ACC112 (cell line): ENCODE data around the gene DMKN.

ENCODE experiments used
- H2AFZ ChIP-seq: fragments of 200-600 bp; sonication (generic); one replicate; pipeline ENCODE4 v1.6.0; 2017; ENCODE audit warnings: antibody characterized with exemption, low read length; ENCODE audit not compliant: unreplicated experiment
- H3K27ac ChIP-seq: fragments of 200-600 bp; sonication (generic); 2 replicates; pipeline ENCODE4 v1.5.1; 2014; ENCODE audit warnings: low read depth, mild to moderate bottlenecking, antibody characterized with exemption, low read length, moderate library complexity
- H3K27me3 ChIP-seq: fragments of 200-600 bp; sonication (generic); 2 replicates; pipeline ENCODE4 v1.6.1; 2014; ENCODE audit warnings: mild to moderate bottlenecking, antibody characterized with exemption, low read length, moderate library complexity, mixed read lengths; ENCODE audit not compliant: insufficient read depth
- H3K36me3 ChIP-seq: fragments of 200-600 bp; sonication (generic); 2 replicates; pipeline ENCODE4 v1.6.1; 2016; ENCODE audit warnings: mild to moderate bottlenecking, antibody characterized with exemption, low read length, moderate library complexity, mixed read lengths; ENCODE audit not compliant: insufficient read depth
- H3K4me1 ChIP-seq: fragments of 200-600 bp; sonication (generic); one replicate; pipeline ENCODE4 v1.6.1; 2016; ENCODE audit warnings: low read length, mixed read lengths; ENCODE audit not compliant: insufficient read depth, unreplicated experiment, control insufficient read depth
- H3K4me3 ChIP-seq: fragments of 200-600 bp; sonication (generic); 2 replicates; pipeline ENCODE4 v1.5.1; 2014; ENCODE audit warnings: mild to moderate bottlenecking, low read depth, low read length
- H3K79me2 ChIP-seq: fragments of 200-600 bp; sonication (generic); one replicate; pipeline ENCODE4 v1.6.0; 2016; ENCODE audit warnings: low read length; ENCODE audit not compliant: control insufficient read depth, unreplicated experiment, insufficient read depth

The DMKN gene

GRCh38 chr19:35557539-35558399, 44.3 kb upstream of the DMKN start:
- no peak overlapping the region for H3K27ac ChIP-seq
- H3K27me3 ChIP-seq, result peaks cover 23% of the 10 kb centered on the region
- peak overlapping the region; percentile 56 for H3K4me3 ChIP-seq
- H3K36me3 ChIP-seq, result no peaks in the 10 kb centered on the region
- no peaks in the 10 kb centered on the region for H3K79me2 ChIP-seq
- H2AFZ ChIP-seq, result no peak overlapping the region
- no peaks in the 10 kb centered on the region for H3K4me1 ChIP-seq

GRCh38 chr19:35556846-35557538, 43.5 kb upstream of the DMKN start:
- Histone ChIP-seq H3K79me2 (no peaks in the 10 kb centered on the region), H3K4me1 (no peaks in the 10 kb centered on the region), H2AFZ (no peak overlapping the region), H3K27ac (no peak overlapping the region), H3K27me3 (peaks cover 16% of the 10 kb centered on the region), H3K4me3 (no peak overlapping the region), H3K36me3 (no peaks in the 10 kb centered on the region)

- no peak overlapping the region for H2AFZ ChIP-seq
- no peaks in the 10 kb centered on the region for H3K36me3 ChIP-seq
- no peak overlapping the region for H3K4me3 ChIP-seq
- no peaks in the 10 kb centered on the region for H3K4me1 ChIP-seq
- peaks cover 16% of the 10 kb centered on the region for H3K27me3 ChIP-seq
- no peaks in the 10 kb centered on the region for H3K79me2 ChIP-seq
- H3K27ac ChIP-seq, result no peak overlapping the region
Measured at GRCh38 chr19:35556025-35556590, 42.7 kb upstream of the DMKN start.

- Histone ChIP-seq H3K27me3 (peaks cover 16% of the 10 kb centered on the region), H2AFZ (no peak overlapping the region), H3K4me3 (no peak overlapping the region), H3K79me2 (no peaks in the 10 kb centered on the region), H3K27ac (no peak overlapping the region), H3K36me3 (no peaks in the 10 kb centered on the region), H3K4me1 (no peaks in the 10 kb centered on the region)
Measured at GRCh38 chr19:35555301-35556005, 42.0 kb upstream of the DMKN start.

GRCh38 chr19:35554076-35554475, 40.6 kb upstream of the DMKN start:
- Histone ChIP-seq H3K4me3 (no peak overlapping the region), H3K79me2 (no peaks in the 10 kb centered on the region), H3K36me3 (no peaks in the 10 kb centered on the region), H3K4me1 (no peaks in the 10 kb centered on the region), H2AFZ (no peak overlapping the region), H3K27ac (no peak overlapping the region), H3K27me3 (peaks cover 11% of the 10 kb centered on the region; the same call in 1 of the 2 replicates)

GRCh38 chr19:35553385-35554000, 40.0 kb upstream of the DMKN start:
- Histone ChIP-seq H3K36me3 (no peaks in the 10 kb centered on the region), H3K4me1 (no peaks in the 10 kb centered on the region), H3K27me3 (peaks cover 5% of the 10 kb centered on the region; the same call in 1 of the 2 replicates), H3K79me2 (no peaks in the 10 kb centered on the region), H2AFZ (no peak overlapping the region), H3K4me3 (no peak overlapping the region), H3K27ac (no peak overlapping the region)

GRCh38 chr19:35552534-35553384, 39.3 kb upstream of the DMKN start:
- Histone ChIP-seq H2AFZ (no peak overlapping the region), H3K27me3 (no peaks in the 10 kb centered on the region), H3K4me3 (no peak overlapping the region), H3K27ac (no peak overlapping the region), H3K79me2 (no peaks in the 10 kb centered on the region), H3K36me3 (no peaks in the 10 kb centered on the region), H3K4me1 (no peaks in the 10 kb centered on the region)

GRCh38 chr19:35551091-35551810, 37.8 kb upstream of the DMKN start:
- Histone ChIP-seq H3K27ac (no peak overlapping the region), H3K27me3 (no peaks in the 10 kb centered on the region), H3K4me3 (no peak overlapping the region), H3K36me3 (no peaks in the 10 kb centered on the region), H3K79me2 (peaks cover 5% of the 10 kb centered on the region), H3K4me1 (peaks cover 3% of the 10 kb centered on the region), H2AFZ (no peak overlapping the region)

GRCh38 chr19:35549879-35550523, 36.6 kb upstream of the DMKN start:
- Histone ChIP-seq H3K79me2 (peaks cover 12% of the 10 kb centered on the region), H2AFZ (no peak overlapping the region), H3K27ac (no peak overlapping the region), H3K36me3 (no peaks in the 10 kb centered on the region), H3K4me1 (peaks cover 3% of the 10 kb centered on the region), H3K27me3 (no peaks in the 10 kb centered on the region), H3K4me3 (no peak overlapping the region)
